Gastrocnemius medialis (tissue), 4 donors: ENCODE measurements around the gene IL22. TPM values are rescaled to one million over a fixed set of nuclear protein-coding genes. Genes with fewer than 3 reads are reported as not detected.

Experiments
- ATAC-seq, 2 donors: fragments of 150-250 bp; one replicate each; pipeline ENCODE4 v1.9.1; 2016
- DNase-seq, 2 donors: peaks; one replicate each; pipeline ENCODE4 v3.0.0-alpha.2; 2019
- H3K27ac ChIP-seq, 4 donors: fragments of 200-600 bp; sonication (generic); 1 replicate in 1 of 4; 2 replicates in 3 of 4; pipeline ENCODE4 v1.5.1; 2016 to 2018; ENCODE audit warnings: mild to moderate bottlenecking in 2 of 4, moderate library complexity in 1 of 4
- H3K27me3 ChIP-seq, 3 donors: fragments of 200-600 bp; sonication (generic) in 2 of 3; 1 replicate in 1 of 3; 2 replicates in 2 of 3; pipeline versions ENCODE4 v1.5.1 to v1.6.0; 2016 to 2019; ENCODE audit warnings: mild to moderate bottlenecking in 1 of 3, moderate library complexity in 1 of 3
- H3K36me3 ChIP-seq, 2 donors: fragments of 200-600 bp; sonication (generic) in 1 of 2; one replicate each; pipeline ENCODE4 v1.5.1; 2017 to 2018
- H3K4me1 ChIP-seq, 2 donors: fragments of 200-600 bp; sonication (generic) in 1 of 2; one replicate each; pipeline ENCODE4 v1.5.1; 2016 to 2017; ENCODE audit warnings: mild to moderate bottlenecking in 2 of 2
- H3K4me3 ChIP-seq, 4 donors: fragments of 200-600 bp; sonication (generic) in 3 of 4; 1 replicate in 1 of 4; 2 replicates in 3 of 4; pipeline ENCODE4 v1.5.1; 2016 to 2019; ENCODE audit warnings: mild to moderate bottlenecking in 2 of 4
- H3K9me3 ChIP-seq, 3 donors: fragments of 200-600 bp; sonication (generic) in 2 of 3; 1 replicate in 1 of 3; 2 replicates in 2 of 3; pipeline ENCODE4 v1.5.1; 2016 to 2019
- CTCF ChIP-seq, 5 experiments: fragments of 450-650 bp in 3 of 5; fragments of 200-600 bp in 2 of 5; sonication (generic) in 2 of 5; IDR thresholded peaks in 4 of 5; conservative IDR thresholded peaks in 1 of 5; 1 replicate in 4 of 5; 2 replicates in 1 of 5; pipeline ENCODE4 v1.5.1; 2016 to 2019; ENCODE audit warnings: antibody characterized with exemption in 5 of 5, mild to moderate bottlenecking in 3 of 5, moderate library complexity in 3 of 5
- POLR2A ChIP-seq, 2 donors: fragments of 450-650 bp; IDR thresholded peaks; one replicate each; pipeline ENCODE4 v1.6.1; 2017; ENCODE audit warnings: antibody characterized with exemption in 2 of 2, mild to moderate bottlenecking in 2 of 2, moderate library complexity in 2 of 2
- in situ Hi-C, 4 donors: fragments of 200-750 bp; cut with MboI; loops; one replicate each; pipeline versions ENCODE4 v1.15.0 to v1.8.0; 2017; ENCODE audit warnings: low sequenced_read_pairs in 4 of 4
- intact Hi-C: fragments of 100-400 bp; cut with DNase I; formaldehyde crosslinking; loops from one replicate; pipeline ENCODE4 v1.15.1; 2023; ENCODE audit warnings: low total_unique reads
- total RNA-seq, 4 donors: library from RNA; depleted of rRNA; stranded (reverse); fragments of >200 nt; gene quantifications; one replicate each; pipeline versions ENCODE4 v1.1.0 to v1.2.3, GENCODE V29; 2016

IL22 gene
- total RNA-seq, 4 donors from 2014 or later: not detected

GRCh38 chr12:68227356-68227755, 26.0 kb downstream of the IL22 start:
- H3K4me3 ChIP-seq: no peak overlapping the region
- ATAC-seq: no peak
- H3K9me3 ChIP-seq: no peaks in the 10 kb centered on the region
- TF ChIP-seq CTCF (IDR thresholded peaks at IDR 0.05 in 4 of 5, conservative IDR thresholded peaks at IDR 0.05 in 1 of 5) (no peak), POLR2A (IDR thresholded peaks at IDR 0.05) (no peak)
- no peaks in the 10 kb centered on the region for H3K36me3 ChIP-seq
- no peaks in the 10 kb centered on the region for H3K27me3 ChIP-seq
- intact Hi-C loops (loop anchor here (10.0 kb wide), 1 partner anchor 873 kb away; no protein-coding TSS in a partner anchor), in situ Hi-C loops (loop anchor here in 2 of 4 donors (5.0 to 10.0 kb wide), 2 partner anchors 85 to 87 kb away; no protein-coding TSS in a partner anchor)
- H3K4me1 ChIP-seq: peaks cover 4 to 8% of the 10 kb centered on the region in 2 donors
- DNase-seq: no peak
- no peak overlapping the region for H3K27ac ChIP-seq

- Histone ChIP-seq H3K27ac (no peak within 1 kb of the TSS), H3K9me3 (no peaks in the 10 kb centered on the region), H3K4me1 (peaks cover 4 to 8% of the 10 kb centered on the region in 2 donors), H3K27me3 (no peaks in the 10 kb centered on the region), H3K36me3 (no peaks in the 10 kb centered on the region), H3K4me3 (no peak within 1 kb of the TSS)
- DNase-seq: no peak
- no peak for ATAC-seq
- intact Hi-C loops: loop anchor here (10.0 kb wide), 1 partner anchor 871 kb away; no protein-coding TSS in a partner anchor
- in situ Hi-C loops: loop anchor here in 2 of 4 donors (5.0 to 10.0 kb wide), 2 partner anchors 86 to 89 kb away; no protein-coding TSS in a partner anchor
- no peak for TF ChIP-seq POLR2A (IDR thresholded peaks at IDR 0.05)
- no peak for TF ChIP-seq CTCF (IDR thresholded peaks at IDR 0.05 in 4 of 5, conservative IDR thresholded peaks at IDR 0.05 in 1 of 5)
Measured at GRCh38 chr12:68225576-68226476, 27.6 kb downstream of the IL22 start, which contains the start of gene IL26. TSS of gene IL26 (minus strand) at chr12:68225810. CDS start at chr12:68225756, 54 bp downstream.

GRCh38 chr12:68224613-68225285, 28.7 kb downstream of the IL22 start:
- Histone ChIP-seq H3K4me3 (no peak overlapping the region), H3K4me1 (peaks cover 4 to 8% of the 10 kb centered on the region in 2 donors), H3K36me3 (no peaks in the 10 kb centered on the region), H3K27me3 (no peaks in the 10 kb centered on the region), H3K27ac (no peak overlapping the region), H3K9me3 (no peaks in the 10 kb centered on the region)
- TF ChIP-seq POLR2A (IDR thresholded peaks at IDR 0.05): no peak
- no peak for TF ChIP-seq CTCF (IDR thresholded peaks at IDR 0.05 in 4 of 5, conservative IDR thresholded peaks at IDR 0.05 in 1 of 5)
- ATAC-seq (no peak), DNase-seq (no peak)
- in situ Hi-C loops: loop anchor here in 3 of 4 donors (5.0 to 25.0 kb wide), 3 partner anchors 88 to 438 kb away; no protein-coding TSS in a partner anchor
- intact Hi-C loops: loop anchor here (10.0 kb wide), 1 partner anchor 870 kb away; no protein-coding TSS in a partner anchor

GRCh38 chr12:68223067-68223747, 30.2 kb downstream of the IL22 start:
- Histone ChIP-seq H3K27ac (no peak overlapping the region), H3K9me3 (no peaks in the 10 kb centered on the region), H3K4me3 (peak overlapping the region in 3 of 4 donors; percentile 4 to 17 (median 6)), H3K4me1 (peaks cover 4 to 8% of the 10 kb centered on the region in 2 donors), H3K27me3 (no peaks in the 10 kb centered on the region), H3K36me3 (no peaks in the 10 kb centered on the region)
- in situ Hi-C loops (loop anchor here in 2 of 4 donors (5.0 to 25.0 kb wide), 3 partner anchors 89 to 439 kb away; no protein-coding TSS in a partner anchor), intact Hi-C loops (loop anchor here (1.0 to 10.0 kb wide), 2 partner anchors 94 to 868 kb away; no protein-coding TSS in a partner anchor)
- no peak for TF ChIP-seq POLR2A (IDR thresholded peaks at IDR 0.05)
- peak; percentile 60 to 86 (median 81) for TF ChIP-seq CTCF (IDR thresholded peaks at IDR 0.05 in 4 of 5, conservative IDR thresholded peaks at IDR 0.05 in 1 of 5)
- ATAC-seq (peak; percentile 96 to 99), DNase-seq (peak; percentile 65 to 67)
